DOHH2 (cell line): ENCODE data around the gene TAT.

Experiments used
- H3F3A ChIP-seq: fragments of 200-600 bp; sonication (generic), shearing (Covaris generic); 2 replicates; pipeline ENCODE4 v1.6.0; 2016; ENCODE audit warnings: antibody characterized with exemption, mild to moderate bottlenecking; ENCODE audit not compliant: control insufficient read depth, insufficient read depth
- H3K27ac ChIP-seq: fragments of 200-600 bp; sonication (generic); 2 replicates; pipeline ENCODE4 v1.5.1; 2014; ENCODE audit warnings: low read depth, mild to moderate bottlenecking, low read length, moderate library complexity
- H3K27me3 ChIP-seq: fragments of 200-600 bp; sonication (generic); 2 replicates; pipeline ENCODE4 v1.6.1; 2014; ENCODE audit warnings: mild to moderate bottlenecking, low read length, mixed read lengths; ENCODE audit not compliant: control insufficient read depth
- H3K36me3 ChIP-seq: fragments of 200-600 bp; sonication (generic); 2 replicates; pipeline ENCODE4 v1.6.1; 2014; ENCODE audit warnings: mild to moderate bottlenecking, low read length, moderate library complexity, mixed read lengths; ENCODE audit not compliant: control insufficient read depth
- H3K4me1 ChIP-seq: fragments of 200-600 bp; sonication (generic); 2 replicates; pipeline ENCODE4 v1.6.1; 2014; ENCODE audit warnings: mild to moderate bottlenecking, low read length, mixed read lengths; ENCODE audit not compliant: control insufficient read depth
- H3K4me2 ChIP-seq: fragments of 200-600 bp; sonication (generic); 2 replicates; pipeline ENCODE4 v1.6.0; 2014; ENCODE audit warnings: mild to moderate bottlenecking, low read length, moderate library complexity
- H3K4me3 ChIP-seq: fragments of 200-600 bp; sonication (generic); 2 replicates; pipeline ENCODE4 v1.5.1; 2014; ENCODE audit warnings: mild to moderate bottlenecking, low read length, mixed read lengths
- H3K79me2 ChIP-seq: fragments of 200-600 bp; sonication (generic); 2 replicates; pipeline ENCODE4 v1.6.1; 2014; ENCODE audit warnings: mild to moderate bottlenecking, low read length, mixed read lengths; ENCODE audit not compliant: control insufficient read depth
- H3K9me2 ChIP-seq: fragments of 200-600 bp; sonication (generic); replicated peaks from 2 replicates; pipeline ENCODE4 v1.6.1; 2014; ENCODE audit warnings: mild to moderate bottlenecking, low read length, mixed read lengths; ENCODE audit not compliant: control insufficient read depth
- H3K9me3 ChIP-seq: fragments of 200-600 bp; sonication (generic); 2 replicates; pipeline ENCODE4 v1.6.1; 2014; ENCODE audit warnings: antibody characterized with exemption, low read length, mixed read lengths; ENCODE audit not compliant: control insufficient read depth, insufficient read depth
- H4K20me1 ChIP-seq: fragments of 200-600 bp; sonication (generic); 2 replicates; pipeline ENCODE4 v1.6.0; 2014; ENCODE audit warnings: low read depth, mild to moderate bottlenecking, antibody characterized with exemption, low read length, moderate library complexity; ENCODE audit not compliant: control insufficient read depth, insufficient read depth
- CTCF ChIP-seq: fragments of 200-600 bp; sonication (generic); IDR thresholded peaks from one replicate; pipeline ENCODE4 v1.5.1; 2014; ENCODE audit warnings: antibody characterized with exemption, mild to moderate bottlenecking, low read depth, low read length; ENCODE audit not compliant: poor library complexity, severe bottlenecking
- EZH2phosphoT487 ChIP-seq: fragments of 200-600 bp; sonication (generic); IDR thresholded peaks from 2 replicates; pipeline ENCODE4 v1.6.1; 2017; ENCODE audit warnings: borderline replicate concordance, mild to moderate bottlenecking, antibody characterized with exemption, low read length, moderate library complexity, mixed read lengths

The TAT gene

GRCh38 chr16:71557954-71558582 lies 18.8 kb downstream of the TAT start:
- H4K20me1 ChIP-seq = no peaks in the 10 kb centered on the region
- H3K9me3 ChIP-seq = peaks cover 5% of the 10 kb centered on the region; the same call in 1 of the 2 replicates
- H3K36me3 ChIP-seq = no peaks in the 10 kb centered on the region
- H3K4me1 ChIP-seq = no peaks in the 10 kb centered on the region
- H3K27ac ChIP-seq = no peak overlapping the region
- H3K4me3 ChIP-seq = no peak overlapping the region
- TF ChIP-seq EZH2phosphoT487 = no peak
- TF ChIP-seq CTCF = no peak
- H3K79me2 ChIP-seq = no peaks in the 10 kb centered on the region
- no peaks in the 10 kb centered on the region for H3K27me3 ChIP-seq
- H3F3A ChIP-seq = no peaks in the 10 kb centered on the region
- no peak overlapping the region for H3K4me2 ChIP-seq
- H3K9me2 ChIP-seq = no peaks in the 10 kb centered on the region

GRCh38 chr16:71557299-71557698 lies 19.6 kb downstream of the TAT start:
- H3K79me2 ChIP-seq = no peaks in the 10 kb centered on the region
- TF ChIP-seq CTCF = no peak
- TF ChIP-seq EZH2phosphoT487 = no peak
- H3K36me3 ChIP-seq = no peaks in the 10 kb centered on the region
- no peaks in the 10 kb centered on the region for H3K27me3 ChIP-seq
- H3K4me3 ChIP-seq = no peak overlapping the region
- H3K4me2 ChIP-seq = no peak overlapping the region
- no peak overlapping the region for H3K27ac ChIP-seq
- H3K4me1 ChIP-seq = no peaks in the 10 kb centered on the region
- no peaks in the 10 kb centered on the region for H3F3A ChIP-seq
- no peaks in the 10 kb centered on the region for H4K20me1 ChIP-seq
- H3K9me2 ChIP-seq = no peaks in the 10 kb centered on the region
- no peaks in the 10 kb centered on the region for H3K9me3 ChIP-seq

GRCh38 chr16:71555230-71555891 lies 21.5 kb downstream of the TAT start:
- Histone ChIP-seq H3F3A (no peaks in the 10 kb centered on the region), H3K4me3 (no peak overlapping the region), H3K36me3 (no peaks in the 10 kb centered on the region), H3K79me2 (no peaks in the 10 kb centered on the region), H4K20me1 (no peaks in the 10 kb centered on the region), H3K9me2 (no peaks in the 10 kb centered on the region), H3K4me2 (no peak overlapping the region), H3K27me3 (no peaks in the 10 kb centered on the region), H3K4me1 (no peaks in the 10 kb centered on the region), H3K9me3 (no peaks in the 10 kb centered on the region), H3K27ac (no peak overlapping the region)
- TF ChIP-seq CTCF (no peak), EZH2phosphoT487 (no peak)
